Measurements from ENCODE around the gene AIG1.
A peak's percentile ranks its signal among the peaks of the same experiment; 100 is the strongest.

AIG1 gene

GRCh38 chr6:143243786-143244185 is 183.1 kb downstream of the AIG1 start:
- no peak for DNase-seq

GRCh38 chr6:143245656-143246055 is 185.0 kb downstream of the AIG1 start:
- no peak for DNase-seq

GRCh38 chr6:143246166-143246775 is 185.6 kb downstream of the AIG1 start:
- peak; percentile 55 for DNase-seq

- DNase-seq = no peak
Measured at GRCh38 chr6:143247586-143247985, 186.9 kb downstream of the AIG1 start.

GRCh38 chr6:143248359-143248758 is 187.7 kb downstream of the AIG1 start:
- no peak for DNase-seq

- no peak for DNase-seq
Measured at GRCh38 chr6:143251288-143251687, 190.6 kb downstream of the AIG1 start.

GRCh38 chr6:143252961-143253360 is 192.3 kb downstream of the AIG1 start:
- no peak for DNase-seq

- no peak for DNase-seq
Measured at GRCh38 chr6:143253586-143253985, 192.9 kb downstream of the AIG1 start.

GRCh38 chr6:143258945-143259344 is 198.3 kb downstream of the AIG1 start:
- DNase-seq = no peak

- DNase-seq = peak; percentile 63
Measured at GRCh38 chr6:143260857-143261256, 200.2 kb downstream of the AIG1 start.

GRCh38 chr6:143261899-143262436 is 201.3 kb downstream of the AIG1 start:
- DNase-seq = no peak

- no peak for DNase-seq
Measured at GRCh38 chr6:143262859-143263258, 202.2 kb downstream of the AIG1 start.

GRCh38 chr6:143264379-143264778 is 203.7 kb downstream of the AIG1 start:
- no peak for DNase-seq

- peak; percentile 42 for DNase-seq
Measured at GRCh38 chr6:143264986-143265764, 204.5 kb downstream of the AIG1 start.

GRCh38 chr6:143267760-143268159 is 207.1 kb downstream of the AIG1 start:
- DNase-seq = no peak

GRCh38 chr6:143268439-143268838 is 207.8 kb downstream of the AIG1 start:
- DNase-seq = no peak

GRCh38 chr6:143270026-143270425 is 209.3 kb downstream of the AIG1 start:
- peak; percentile 64 for DNase-seq

GRCh38 chr6:143271024-143271423 is 210.3 kb downstream of the AIG1 start:
- DNase-seq = peak; percentile 94

GRCh38 chr6:143276436-143276835 is 215.7 kb downstream of the AIG1 start:
- no peak for DNase-seq

- peak; percentile 31 for DNase-seq
Measured at GRCh38 chr6:143279385-143279784, 218.7 kb downstream of the AIG1 start.

GRCh38 chr6:143283887-143284645 is 223.4 kb downstream of the AIG1 start:
- peak; percentile 66 for DNase-seq

GRCh38 chr6:143286251-143286795 is 225.6 kb downstream of the AIG1 start:
- DNase-seq = peak; percentile 36

GRCh38 chr6:143288923-143289322 is 228.2 kb downstream of the AIG1 start:
- DNase-seq = no peak
